ENCODE results near the gene TTLL10.

GRCh38 chr1:1233567-1233892 lies 59.9 kb downstream of the TTLL10 start:
- TF ChIP-seq L3MBTL2 (conservative IDR thresholded peaks at IDR 0.05) (no peak), HDGF (IDR thresholded peaks at IDR 0.05; ENCODE audit: borderline replicate concordance) (no peak), SP1 (IDR thresholded peaks at IDR 0.05) (no peak), TARDBP (IDR thresholded peaks at IDR 0.05) (no peak), CTBP1 (IDR thresholded peaks at IDR 0.05; ENCODE audit: borderline replicate concordance) (no peak), FOXK2 (IDR thresholded peaks at IDR 0.05) (no peak), FOXA1 (IDR thresholded peaks at IDR 0.05) (no peak)
- TF ChIP-seq, protein P1, sequence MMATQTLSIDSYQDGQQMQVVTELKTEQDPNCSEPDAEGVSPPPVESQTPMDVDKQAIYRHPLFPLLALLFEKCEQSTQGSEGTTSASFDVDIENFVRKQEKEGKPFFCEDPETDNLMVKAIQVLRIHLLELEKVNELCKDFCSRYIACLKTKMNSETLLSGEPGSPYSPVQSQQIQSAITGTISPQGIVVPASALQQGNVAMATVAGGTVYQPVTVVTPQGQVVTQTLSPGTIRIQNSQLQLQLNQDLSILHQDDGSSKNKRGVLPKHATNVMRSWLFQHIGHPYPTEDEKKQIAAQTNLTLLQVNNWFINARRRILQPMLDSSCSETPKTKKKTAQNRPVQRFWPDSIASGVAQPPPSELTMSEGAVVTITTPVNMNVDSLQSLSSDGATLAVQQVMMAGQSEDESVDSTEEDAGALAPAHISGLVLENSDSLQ (IDR thresholded peaks at IDR 0.05), result no peak

All from HEK293T (cell line).